ENCODE data around the gene CHRNA4.

CHRNA4 gene

GRCh38 chr20:63318391-63319163 lies 42.6 kb downstream of the CHRNA4 start:
- DNase-seq: no peak

- DNase-seq: no peak
These were observed 43.4 kb downstream of the CHRNA4 start for GRCh38 chr20:63317601-63318291.

DNA sequence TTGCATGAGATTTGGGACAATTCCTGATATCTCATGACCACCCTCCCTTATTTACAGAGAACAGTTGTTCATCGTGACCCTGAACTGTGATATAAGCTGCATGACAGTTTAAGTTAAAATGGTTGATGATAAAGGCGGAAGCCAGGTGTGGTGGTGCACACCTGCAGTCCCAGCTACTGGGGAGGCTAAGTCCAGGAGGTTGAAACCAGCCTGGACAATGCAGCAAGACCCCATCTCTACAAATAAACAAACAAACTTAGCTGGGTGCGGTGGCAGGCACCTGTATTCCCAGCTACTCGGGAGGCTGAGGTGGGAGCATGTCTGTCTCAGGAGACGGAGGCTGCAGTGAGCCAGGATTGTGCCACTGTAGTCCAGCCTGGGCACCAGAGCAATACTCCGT lies 44.1 kb downstream of the CHRNA4 start:
- no peak for DNase-seq

DNA sequence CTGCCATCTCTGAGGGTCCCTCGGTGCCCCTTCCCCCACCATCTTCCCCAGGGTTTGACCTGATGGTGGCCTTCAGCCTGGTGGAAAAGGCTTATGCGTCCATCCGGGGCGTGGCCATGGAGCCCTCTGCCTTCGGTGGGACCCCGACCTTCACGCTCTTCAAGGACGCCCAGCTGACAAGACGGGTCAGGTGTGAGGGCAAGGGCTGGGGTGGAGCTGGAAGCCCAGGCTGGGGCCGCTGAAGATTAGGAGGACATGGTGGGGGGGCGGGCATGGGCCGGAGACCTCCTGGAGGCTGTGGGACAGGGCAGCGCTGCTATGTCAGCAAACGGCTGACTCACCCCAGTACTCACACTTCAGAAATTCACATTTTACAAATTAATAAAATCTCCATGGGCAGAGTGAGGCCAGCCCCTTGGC lies 44.6 kb downstream of the CHRNA4 start:
- no peak for DNase-seq

- DNase-seq: no peak
These were observed 45.2 kb downstream of the CHRNA4 start for GRCh38 chr20:63315731-63316491.

DNA sequence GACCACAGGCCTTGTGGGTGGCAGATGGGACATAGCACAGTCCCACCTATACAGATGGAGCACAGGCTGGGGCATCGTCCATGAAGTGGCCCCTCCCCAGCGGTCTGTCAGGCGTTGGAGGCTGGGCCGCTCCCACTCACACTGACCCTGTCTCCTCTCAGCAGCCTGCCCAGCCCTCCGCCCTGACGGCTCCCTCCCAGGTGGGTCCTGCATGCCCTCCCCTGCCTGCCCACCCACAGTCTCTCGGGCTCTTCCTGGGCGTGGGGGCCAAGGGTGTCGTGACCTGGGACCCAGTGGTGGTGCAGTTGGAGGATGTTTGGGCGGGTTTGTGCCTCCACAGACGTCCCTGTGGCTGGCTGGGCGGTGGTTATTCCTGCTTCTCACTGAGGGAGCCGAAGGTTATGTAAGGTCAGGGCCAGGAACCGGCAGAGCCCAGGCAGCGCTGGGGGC lies 45.9 kb downstream of the CHRNA4 start:
- DNase-seq: no peak

DNA sequence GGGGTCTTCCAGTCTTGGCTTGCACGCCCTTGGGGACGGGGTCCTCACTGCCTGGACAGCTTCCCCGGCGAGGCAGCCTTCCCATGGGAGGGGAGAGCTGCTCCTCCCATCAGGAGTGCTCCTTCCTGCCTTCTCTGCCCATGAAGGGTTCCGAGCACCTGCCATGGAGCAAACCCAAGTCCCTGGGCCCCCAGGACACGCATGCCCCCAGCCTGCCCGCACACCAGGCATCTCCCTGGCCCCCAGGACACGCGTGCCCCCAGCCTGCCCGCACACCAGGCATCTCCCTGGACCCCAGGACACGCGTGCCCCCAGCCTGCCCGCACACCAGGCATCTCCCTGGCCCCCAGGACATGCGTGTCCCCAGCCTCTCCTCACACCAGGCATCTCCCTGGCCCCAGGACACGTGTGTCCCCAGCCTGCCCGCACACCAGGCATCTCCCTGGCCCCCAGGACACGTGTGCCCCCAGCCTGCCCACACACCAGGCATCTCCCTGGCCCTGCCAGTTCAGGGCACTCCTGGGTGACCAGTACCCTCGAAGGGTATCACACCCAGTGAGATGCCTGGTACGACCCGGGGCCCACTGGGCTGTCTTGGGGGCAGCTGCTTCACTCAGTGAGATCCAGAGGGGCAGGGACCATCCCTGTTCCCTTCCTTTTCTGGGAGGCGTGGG lies 46.4 kb downstream of the CHRNA4 start:
- DNase-seq: no peak

GRCh38 chr20:63314015-63314471 lies 47.1 kb downstream of the CHRNA4 start:
- no peak for DNase-seq

- no peak for DNase-seq
These were observed 47.7 kb downstream of the CHRNA4 start for GRCh38 chr20:63313349-63314014.

DNA sequence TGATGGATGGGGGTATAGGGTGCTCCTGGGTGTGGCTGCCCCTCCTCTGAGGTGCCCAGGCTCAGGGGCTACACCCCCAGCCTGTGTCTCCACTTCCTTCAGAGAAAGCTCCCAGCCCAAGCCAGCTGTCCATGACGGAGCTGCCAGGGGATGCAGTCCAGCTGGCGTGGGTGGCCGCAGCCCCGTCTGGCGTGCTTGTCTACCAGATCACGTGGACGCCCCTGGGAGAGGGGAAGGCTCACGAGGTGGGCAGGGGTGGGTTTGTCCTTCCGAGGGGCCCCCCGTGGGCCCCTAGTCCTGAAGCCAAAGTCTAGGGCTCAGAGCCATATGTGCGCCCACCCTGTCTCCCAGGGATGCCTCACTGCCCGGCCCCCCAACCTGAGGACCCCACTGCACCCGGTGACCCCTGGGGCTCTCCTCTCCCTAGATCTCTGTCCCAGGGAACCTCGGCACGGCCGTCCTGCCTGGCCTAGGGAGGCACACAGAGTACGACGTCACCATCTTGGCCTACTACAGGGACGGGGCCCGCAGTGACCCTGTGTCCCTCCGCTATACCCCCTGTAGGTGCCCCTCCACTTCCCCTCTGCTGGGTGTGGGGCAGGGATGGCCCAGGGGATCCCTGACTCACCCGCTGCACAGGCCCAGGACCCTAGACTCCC lies 48.3 kb downstream of the CHRNA4 start:
- no peak for DNase-seq

DNA sequence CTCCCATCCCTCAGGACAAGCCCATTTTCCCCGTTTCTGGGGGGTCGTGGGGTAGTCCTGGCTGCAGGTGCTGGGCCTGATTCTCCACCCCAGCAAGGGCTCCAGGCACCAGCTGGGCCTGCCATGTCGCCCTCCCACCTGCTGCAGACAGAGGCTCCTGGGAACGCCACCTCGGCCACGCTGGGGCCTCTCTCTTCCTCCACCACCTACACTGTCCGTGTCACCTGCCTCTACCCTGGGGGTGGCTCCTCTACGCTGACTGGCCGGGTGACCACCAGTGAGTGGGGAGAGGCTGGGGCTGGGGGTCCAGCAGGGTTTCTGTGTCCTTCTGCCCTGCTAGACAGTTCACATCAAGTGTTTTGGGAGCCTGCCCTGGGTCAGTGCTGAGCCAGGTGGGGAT lies 48.9 kb downstream of the CHRNA4 start:
- DNase-seq: no peak

DNA sequence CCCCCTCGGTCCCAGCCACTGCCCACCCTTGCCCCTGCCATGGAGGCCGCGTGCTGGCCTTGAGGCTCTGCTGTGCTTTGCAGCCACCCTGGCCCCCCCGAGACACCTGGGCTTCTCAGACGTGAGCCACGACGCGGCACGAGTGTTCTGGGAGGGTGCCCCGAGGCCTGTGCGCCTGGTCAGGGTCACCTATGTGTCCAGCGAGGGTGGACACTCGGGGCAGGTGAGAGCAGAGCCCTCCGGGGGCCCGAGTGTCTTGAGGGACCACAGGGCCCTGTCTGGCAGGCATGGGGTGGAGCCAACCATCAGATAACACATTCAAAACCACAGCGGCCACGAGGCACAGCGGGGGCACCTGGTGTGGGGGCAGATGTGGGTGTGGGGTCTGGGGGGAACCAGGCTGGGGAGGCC lies 49.3 kb downstream of the CHRNA4 start:
- DNase-seq: no peak

DNA sequence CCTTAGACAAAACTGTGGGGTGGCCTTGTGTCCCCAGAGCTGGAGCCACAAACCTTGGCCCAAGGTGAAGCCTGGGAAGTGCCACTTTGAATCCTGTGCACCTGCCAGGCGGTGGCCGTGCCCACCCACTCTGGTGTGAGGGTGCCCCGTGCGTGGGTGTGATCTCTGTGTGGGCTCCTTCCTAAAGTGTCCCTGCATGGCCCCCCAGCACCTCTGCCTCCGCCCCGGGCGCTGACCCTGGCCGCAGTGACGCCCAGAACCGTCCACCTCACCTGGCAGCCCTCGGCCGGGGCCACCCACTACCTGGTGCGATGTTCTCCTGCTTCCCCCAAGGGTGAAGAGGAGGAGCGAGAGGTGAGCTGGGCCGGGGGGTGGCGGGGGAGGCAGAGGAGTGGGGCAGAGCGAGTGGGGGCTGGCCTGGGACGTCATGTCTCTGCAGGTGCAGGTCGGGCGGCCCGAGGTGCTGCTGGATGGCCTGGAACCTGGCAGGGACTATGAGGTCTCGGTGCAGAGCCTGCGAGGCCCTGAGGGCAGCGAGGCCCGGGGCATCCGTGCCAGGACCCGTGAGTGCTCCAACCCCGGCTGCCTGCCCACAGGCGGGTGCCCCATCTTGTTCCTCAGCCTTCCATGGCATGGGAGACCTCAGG lies 49.8 kb downstream of the CHRNA4 start:
- no peak for DNase-seq

DNA sequence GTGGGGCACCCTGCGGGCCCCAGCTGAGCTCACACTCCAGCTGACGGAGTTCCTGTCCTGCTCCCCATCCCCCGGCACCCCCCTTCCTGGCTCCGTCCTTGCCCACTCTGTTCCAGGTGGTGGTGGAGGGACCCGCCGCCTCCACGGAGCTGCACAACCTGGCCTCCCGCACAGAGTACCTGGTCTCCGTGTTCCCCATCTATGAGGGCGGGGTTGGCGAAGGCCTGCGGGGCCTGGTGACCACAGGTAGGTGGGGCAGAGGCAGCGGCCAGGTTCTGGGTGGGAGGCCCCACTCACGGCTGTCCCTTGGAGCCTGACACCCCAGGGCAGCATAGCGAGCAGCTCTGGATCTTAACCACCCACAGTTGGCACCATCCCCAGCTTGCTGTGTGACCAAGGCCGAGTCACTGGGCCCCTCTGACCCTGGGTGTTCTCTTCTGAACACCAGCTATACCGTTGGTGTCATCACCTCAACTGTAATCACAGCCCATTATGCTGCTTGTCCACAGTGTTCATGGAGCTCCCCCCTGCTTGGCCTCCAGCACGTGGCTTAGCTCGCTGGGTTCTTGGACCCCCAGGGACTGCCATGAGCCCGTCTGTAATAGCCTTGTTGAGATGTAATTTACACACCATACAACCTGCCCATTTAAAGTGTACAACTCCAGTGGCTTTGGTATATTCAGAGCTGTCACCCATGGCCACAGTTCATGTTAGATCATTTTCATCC lies 50.7 kb downstream of the CHRNA4 start:
- DNase-seq: no peak

DNA sequence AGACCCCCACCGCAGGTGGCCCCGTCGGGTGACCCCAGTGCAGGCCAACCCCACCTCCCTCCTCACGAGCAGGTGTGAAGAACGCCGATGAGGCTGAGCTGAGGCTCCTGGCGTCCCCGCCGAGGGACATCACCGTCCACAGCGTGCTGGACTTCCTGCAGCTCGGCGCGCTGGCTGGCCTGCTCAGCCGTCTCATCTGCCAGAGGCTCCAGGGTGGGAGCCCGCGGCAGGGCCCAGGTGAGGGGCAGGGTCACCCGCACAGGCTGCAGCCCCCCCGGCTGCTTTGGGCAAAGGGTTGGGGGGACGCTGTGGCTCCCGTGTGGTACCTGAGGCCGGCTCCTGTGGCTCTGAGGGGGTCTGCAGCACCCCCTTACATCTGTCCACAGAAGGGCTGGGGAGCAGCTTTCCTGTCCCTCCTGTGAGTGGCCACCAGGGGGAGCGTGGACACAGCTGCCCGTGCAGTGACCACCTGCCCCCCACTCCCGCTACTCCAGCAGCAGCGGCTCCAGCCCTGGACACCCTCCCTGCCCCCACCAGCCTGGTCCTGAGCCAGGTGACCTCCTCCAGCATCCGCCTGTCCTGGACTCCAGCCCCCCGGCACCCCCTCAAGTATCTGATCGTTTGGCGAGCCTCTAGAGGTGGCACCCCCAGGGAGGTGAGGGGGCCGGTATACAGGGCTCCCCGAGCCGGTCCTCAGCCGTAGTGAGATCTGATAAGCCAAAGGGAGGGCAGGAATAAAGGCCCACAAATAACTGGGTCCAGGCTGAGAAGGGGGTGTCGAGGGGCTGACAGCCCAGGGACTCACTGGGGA lies 51.7 kb downstream of the CHRNA4 start:
- DNase-seq: peak in 1 of 2 donors; percentile 33

GRCh38 chr20:63308218-63308911 lies 52.8 kb downstream of the CHRNA4 start:
- DNase-seq: no peak

GRCh38 chr20:63307538-63308217 lies 53.5 kb downstream of the CHRNA4 start:
- DNase-seq: no peak
